Measurements from ENCODE around the gene WWOX.

GRCh38 chr16:78666318-78666717 is 566.9 kb downstream of the WWOX start:
- TF ChIP-seq CTCF (IDR thresholded peaks at IDR 0.05; ENCODE audit: low read depth, low read length) (no peak), POLR2A (IDR thresholded peaks at IDR 0.05; ENCODE audit: extremely low read depth, insufficient read length) (no peak)

All from NB4 (cell line).